ENCODE data around the gene NOD2.

Gene NOD2

GRCh38 chr16:50670476-50670875 is 22.9 kb upstream of the NOD2 start:
- DNase-seq (ENCODE audit: low read depth): no peak

- DNase-seq (ENCODE audit: low read depth): no peak
Measured at GRCh38 chr16:50671644-50672260, 21.7 kb upstream of the NOD2 start.

GRCh38 chr16:50673496-50674275 is 19.7 kb upstream of the NOD2 start:
- no peak for DNase-seq (ENCODE audit: low read depth)

- DNase-seq (ENCODE audit: low read depth): no peak
Measured at GRCh38 chr16:50674831-50675230, 18.6 kb upstream of the NOD2 start.

- no peak for DNase-seq (ENCODE audit: low read depth)
Measured at GRCh38 chr16:50675686-50676610, 17.5 kb upstream of the NOD2 start.

- no peak for DNase-seq (ENCODE audit: low read depth)
Measured at GRCh38 chr16:50676684-50677225, 16.7 kb upstream of the NOD2 start.

GRCh38 chr16:50677351-50677750 is 16.1 kb upstream of the NOD2 start:
- no peak for DNase-seq (ENCODE audit: low read depth)

- no peak for DNase-seq (ENCODE audit: low read depth)
Measured at GRCh38 chr16:50678531-50678930, 14.9 kb upstream of the NOD2 start.

- DNase-seq (ENCODE audit: low read depth): no peak
Measured at GRCh38 chr16:50679266-50679665, 14.1 kb upstream of the NOD2 start.

- no peak for DNase-seq (ENCODE audit: low read depth)
Measured at GRCh38 chr16:50679676-50680555, 13.5 kb upstream of the NOD2 start.

- DNase-seq (ENCODE audit: low read depth): no peak
Measured at GRCh38 chr16:50680556-50680893, 12.9 kb upstream of the NOD2 start.

GRCh38 chr16:50681021-50681885 is 12.2 kb upstream of the NOD2 start, which contains the start of gene SNX20:
TSS of gene SNX20 (minus strand) at chr16:50681312. CDS start at chr16:50677526, 3,786 bp downstream.
- DNase-seq (ENCODE audit: low read depth): no peak

GRCh38 chr16:50683689-50684374 is 9.6 kb upstream of the NOD2 start:
- no peak for DNase-seq (ENCODE audit: low read depth)

GRCh38 chr16:50684823-50685461 is 8.5 kb upstream of the NOD2 start:
- no peak for DNase-seq (ENCODE audit: low read depth)

- no peak for DNase-seq (ENCODE audit: low read depth)
Measured at GRCh38 chr16:50685462-50686063, 7.8 kb upstream of the NOD2 start.

- no peak for DNase-seq (ENCODE audit: low read depth)
Measured at GRCh38 chr16:50688083-50688482, 5.3 kb upstream of the NOD2 start.

GRCh38 chr16:50688867-50689266 is 4.5 kb upstream of the NOD2 start:
- DNase-seq (ENCODE audit: low read depth): no peak

- no peak for DNase-seq (ENCODE audit: low read depth)
Measured at GRCh38 chr16:50690177-50690576, 3.2 kb upstream of the NOD2 start.

GRCh38 chr16:50692644-50692998 is 785 bp upstream of the NOD2 start:
- DNase-seq (ENCODE audit: low read depth): no peak
